Immature natural killer cell (primary cell): ENCODE data around the gene RTN4R. TPM values are rescaled to one million over a fixed set of nuclear protein-coding genes. Genes with fewer than 3 reads are reported as not detected.
A peak's percentile ranks its signal among the peaks of the same experiment; 100 is the strongest.

ENCODE experiments used
- DNase-seq, 3 donors: peaks; one replicate each; pipeline ENCODE4 v3.0.0; 2022; ENCODE audit warnings: mixed read lengths in 1 of 3
- H3K27ac Mint-ChIP-seq, 6 donors: one replicate each; pipeline ENCODE4 v1.8.0; 2020; ENCODE audit warnings: mixed read lengths in 6 of 6, mild to moderate bottlenecking in 5 of 6, inconsistent platforms in 4 of 6, moderate library complexity in 3 of 6
- H3K27me3 Mint-ChIP-seq, 3 donors: one replicate each; pipeline ENCODE4 v1.8.0; 2020 to 2021; ENCODE audit warnings: low read depth in 3 of 3, mild to moderate bottlenecking in 3 of 3, mixed read lengths in 3 of 3, moderate library complexity in 3 of 3, inconsistent platforms in 1 of 3
- H3K36me3 Mint-ChIP-seq, 3 donors: one replicate each; pipeline ENCODE4 v1.8.0; 2020; ENCODE audit warnings: mixed read lengths in 3 of 3, inconsistent platforms in 2 of 3, mild to moderate bottlenecking in 2 of 3
- H3K4me1 Mint-ChIP-seq, 2 donors: one replicate each; pipeline ENCODE4 v1.8.0; 2020; ENCODE audit warnings: inconsistent platforms in 2 of 2, mild to moderate bottlenecking in 2 of 2, mixed read lengths in 2 of 2, moderate library complexity in 1 of 2
- H3K4me3 Mint-ChIP-seq, 5 donors: one replicate each; pipeline ENCODE4 v1.8.0; 2020; ENCODE audit warnings: mild to moderate bottlenecking in 5 of 5, mixed read lengths in 5 of 5, inconsistent platforms in 3 of 5, moderate library complexity in 3 of 5
- H3K9me3 Mint-ChIP-seq, 6 donors: one replicate each; pipeline ENCODE4 v1.8.0; 2020; ENCODE audit warnings: mild to moderate bottlenecking in 6 of 6, mixed read lengths in 6 of 6, inconsistent platforms in 4 of 6, moderate library complexity in 3 of 6
- polyA plus RNA-seq, 3 donors: library from polyadenylated mRNA; unstranded; fragments of 300-500 nt; fragmentation: Illumina TruSeq; gene quantifications; one replicate each; pipeline ENCODE4 v1.2.3, GENCODE V29; 2021

Gene RTN4R
- polyA plus RNA-seq, 3 donors from 2014 or later: 1.1 to 3.9 (median 2.2) TPM

DNA sequence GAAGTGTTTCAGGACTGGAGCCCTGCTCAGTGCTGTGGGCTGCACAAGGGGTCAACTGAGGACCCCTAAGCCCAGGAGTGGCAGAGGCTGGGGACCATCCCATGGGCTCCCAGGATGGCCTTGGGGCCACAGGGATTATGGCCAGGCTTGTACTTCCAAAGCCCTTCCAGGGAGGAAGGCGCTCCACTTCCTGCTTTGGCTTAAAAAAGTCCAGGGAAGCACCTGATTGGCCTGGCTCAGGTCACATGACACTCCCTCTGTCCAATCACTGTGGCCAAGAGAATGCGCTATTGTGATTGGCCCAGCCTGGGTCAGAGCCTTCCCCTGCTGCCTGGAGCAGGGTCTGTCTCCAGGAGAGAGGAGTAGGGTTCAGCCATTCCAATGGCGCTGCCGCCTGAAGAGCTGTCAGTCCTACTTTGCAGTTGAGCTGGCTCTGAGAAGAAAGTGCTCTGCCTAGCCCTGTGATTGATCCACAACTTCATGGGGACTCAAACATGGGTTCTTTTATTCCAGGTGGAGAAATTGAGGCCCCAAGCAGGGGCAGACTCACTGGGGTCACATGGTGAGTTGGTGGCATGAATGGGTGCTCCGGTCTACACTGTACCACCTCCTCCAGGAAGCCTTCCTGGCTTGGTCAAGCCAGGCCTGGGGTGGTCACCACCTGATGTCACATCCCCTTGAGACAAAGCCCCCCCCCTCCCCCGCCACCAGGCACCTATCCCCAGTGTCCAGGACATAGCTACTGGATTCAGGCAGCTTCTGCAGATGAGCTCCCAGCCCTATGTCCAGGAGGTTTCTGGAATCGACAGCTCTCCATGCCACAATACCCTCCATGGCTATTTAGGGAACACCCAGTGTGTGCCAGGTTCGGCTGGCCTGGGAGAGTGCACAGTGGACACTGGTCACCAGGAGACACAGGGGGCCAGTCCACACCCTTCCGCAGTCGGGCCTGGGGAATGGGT, 48.2 kb downstream of the RTN4R start:
- Mint-ChIP-seq H3K36me3 (no peaks in the 10 kb centered on the region), H3K4me3 (no peak overlapping the region), H3K27me3 (peaks cover 0 to 2% (median 0%) of the 10 kb centered on the region in 3 donors), H3K9me3 (no peaks in the 10 kb centered on the region), H3K27ac (no peak overlapping the region), H3K4me1 (peaks cover 0 to 7% of the 10 kb centered on the region in 2 donors)
- DNase-seq: no peak

DNA sequence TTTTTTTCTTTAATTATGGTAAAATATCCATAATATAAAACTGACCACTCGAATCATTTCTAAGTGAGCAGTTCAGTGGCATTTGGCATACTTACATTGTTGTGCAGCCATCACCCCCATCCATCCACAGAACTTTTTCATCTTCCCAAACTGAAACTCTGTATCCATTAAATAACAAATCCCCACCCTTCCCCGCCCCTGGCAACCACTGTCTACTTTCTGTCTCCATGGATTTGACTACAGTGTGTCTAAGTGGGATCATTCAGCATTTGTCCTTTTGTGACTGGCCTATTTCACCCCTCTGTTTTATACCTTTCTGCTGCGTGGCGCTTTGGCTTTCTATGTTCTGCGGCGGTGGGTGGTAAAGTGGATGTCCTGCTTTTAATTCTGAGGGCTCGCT, 49.1 kb downstream of the RTN4R start:
- no peak overlapping the region for H3K4me3 Mint-ChIP-seq
- H3K4me1 Mint-ChIP-seq: peaks cover 8 to 13% of the 10 kb centered on the region in 2 donors
- no peaks in the 10 kb centered on the region for H3K9me3 Mint-ChIP-seq
- H3K27me3 Mint-ChIP-seq: no peaks in the 10 kb centered on the region
- H3K36me3 Mint-ChIP-seq: no peaks in the 10 kb centered on the region
- peak overlapping the region in 1 of 6 donors; percentile 6 for H3K27ac Mint-ChIP-seq
- DNase-seq: no peak

GRCh38 chr22:20218326-20218872, 49.7 kb downstream of the RTN4R start:
- no peaks in the 10 kb centered on the region for H3K27me3 Mint-ChIP-seq
- no peaks in the 10 kb centered on the region for H3K9me3 Mint-ChIP-seq
- H3K4me3 Mint-ChIP-seq: no peak overlapping the region
- H3K27ac Mint-ChIP-seq: peak overlapping the region in 1 of 6 donors; percentile 62
- H3K36me3 Mint-ChIP-seq: no peaks in the 10 kb centered on the region
- H3K4me1 Mint-ChIP-seq: peaks cover 14 to 18% of the 10 kb centered on the region in 2 donors
- no peak for DNase-seq

DNA sequence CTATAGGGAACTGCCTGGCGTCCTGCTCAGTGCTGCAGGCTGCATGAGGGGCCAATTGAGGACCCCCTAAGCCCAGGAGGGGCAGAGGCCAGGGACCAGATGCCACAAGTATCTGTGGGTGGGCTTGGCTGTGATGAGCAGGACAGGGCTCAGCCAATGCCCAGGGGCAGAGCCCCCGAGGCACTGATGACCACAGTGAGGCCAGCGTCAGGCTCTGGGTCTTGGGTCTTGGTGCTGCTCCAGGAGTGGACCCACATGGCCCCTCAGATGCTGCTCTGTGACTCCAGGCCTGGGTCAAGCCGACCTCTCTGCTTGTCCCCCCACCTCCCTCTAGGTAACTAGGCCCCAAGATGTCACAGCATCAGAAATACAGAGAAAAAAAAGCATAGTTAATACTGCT, 50.6 kb downstream of the RTN4R start:
- H3K27me3 Mint-ChIP-seq: peaks cover 0 to 2% (median 0%) of the 10 kb centered on the region in 3 donors
- no peaks in the 10 kb centered on the region for H3K9me3 Mint-ChIP-seq
- no peak for DNase-seq
- H3K4me1 Mint-ChIP-seq: peaks cover 22 to 26% of the 10 kb centered on the region in 2 donors
- H3K4me3 Mint-ChIP-seq: no peak overlapping the region
- no peaks in the 10 kb centered on the region for H3K36me3 Mint-ChIP-seq
- no peak overlapping the region for H3K27ac Mint-ChIP-seq

DNA sequence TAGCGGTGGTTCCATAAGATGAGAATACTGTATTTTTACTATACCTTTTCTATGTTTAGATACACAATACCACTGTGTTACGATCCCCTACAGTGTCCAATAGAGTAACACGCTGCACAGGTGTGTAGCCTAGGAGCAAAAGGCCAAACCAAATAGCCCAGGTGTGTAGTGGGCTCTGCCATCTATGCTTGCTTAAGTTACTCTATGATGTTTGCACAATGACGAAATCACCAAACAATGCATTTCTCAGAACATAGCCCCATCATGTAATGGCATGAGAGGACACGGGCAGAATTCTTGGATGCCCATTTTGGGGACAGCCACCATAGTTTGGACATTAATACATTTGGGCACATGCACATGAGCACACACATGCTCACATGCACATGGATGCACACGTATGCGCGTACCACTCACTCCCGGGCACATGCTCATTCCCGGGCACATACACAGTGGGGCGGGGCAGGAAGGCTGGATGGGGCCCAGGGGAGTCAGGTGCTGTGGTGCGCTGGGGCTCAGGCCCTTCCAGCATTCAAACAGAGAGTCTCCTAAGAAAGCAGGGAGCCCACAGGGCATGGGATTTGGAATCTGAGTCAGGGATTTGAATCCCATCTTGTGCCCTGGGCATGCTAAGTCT, 51.1 kb downstream of the RTN4R start:
- no peak for DNase-seq
- Mint-ChIP-seq H3K27me3 (peaks cover 0 to 2% (median 0%) of the 10 kb centered on the region in 3 donors), H3K9me3 (no peaks in the 10 kb centered on the region), H3K4me1 (peaks cover 28 to 32% of the 10 kb centered on the region in 2 donors), H3K4me3 (no peak overlapping the region), H3K27ac (peak overlapping the region in 1 of 6 donors; percentile 17), H3K36me3 (no peaks in the 10 kb centered on the region)

DNA sequence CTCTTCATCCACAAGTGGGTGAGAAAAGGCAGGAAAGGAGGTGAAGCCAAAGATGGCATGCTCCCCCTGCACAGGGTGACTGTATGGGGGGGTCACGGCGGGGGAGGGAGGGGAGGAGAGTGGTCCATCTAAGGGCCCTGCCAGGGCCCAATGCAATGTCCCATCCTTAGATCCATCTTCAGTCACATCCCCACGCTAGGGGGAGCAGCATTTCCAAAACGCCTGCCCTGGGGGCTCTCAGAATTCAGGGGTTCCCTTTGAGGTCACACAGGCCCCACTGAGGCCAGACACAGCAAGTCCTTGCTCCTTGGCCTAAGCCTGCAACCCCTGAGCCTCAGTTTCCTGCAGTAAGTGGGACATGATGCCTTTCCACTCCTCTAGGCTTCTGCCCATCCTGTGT, 52.4 kb downstream of the RTN4R start:
- DNase-seq: no peak
- Mint-ChIP-seq H3K27me3 (peaks cover 0 to 2% (median 0%) of the 10 kb centered on the region in 3 donors), H3K4me3 (peak overlapping the region in 1 of 5 donors; percentile 39), H3K4me1 (peaks cover 28 to 36% of the 10 kb centered on the region in 2 donors), H3K27ac (no peak overlapping the region), H3K9me3 (no peaks in the 10 kb centered on the region), H3K36me3 (no peaks in the 10 kb centered on the region)

- Mint-ChIP-seq H3K36me3 (no peaks in the 10 kb centered on the region), H3K9me3 (no peaks in the 10 kb centered on the region), H3K4me3 (peak overlapping the region in 3 of 5 donors; percentile 7 to 54 (median 18)), H3K27me3 (peaks cover 0 to 2% (median 0%) of the 10 kb centered on the region in 3 donors), H3K27ac (peak overlapping the region in 3 of 6 donors; percentile 37 to 71 (median 67)), H3K4me1 (peaks cover 28 to 38% of the 10 kb centered on the region in 2 donors)
- no peak for DNase-seq
Measured at GRCh38 chr22:20214853-20215252, 53.3 kb downstream of the RTN4R start.

DNA sequence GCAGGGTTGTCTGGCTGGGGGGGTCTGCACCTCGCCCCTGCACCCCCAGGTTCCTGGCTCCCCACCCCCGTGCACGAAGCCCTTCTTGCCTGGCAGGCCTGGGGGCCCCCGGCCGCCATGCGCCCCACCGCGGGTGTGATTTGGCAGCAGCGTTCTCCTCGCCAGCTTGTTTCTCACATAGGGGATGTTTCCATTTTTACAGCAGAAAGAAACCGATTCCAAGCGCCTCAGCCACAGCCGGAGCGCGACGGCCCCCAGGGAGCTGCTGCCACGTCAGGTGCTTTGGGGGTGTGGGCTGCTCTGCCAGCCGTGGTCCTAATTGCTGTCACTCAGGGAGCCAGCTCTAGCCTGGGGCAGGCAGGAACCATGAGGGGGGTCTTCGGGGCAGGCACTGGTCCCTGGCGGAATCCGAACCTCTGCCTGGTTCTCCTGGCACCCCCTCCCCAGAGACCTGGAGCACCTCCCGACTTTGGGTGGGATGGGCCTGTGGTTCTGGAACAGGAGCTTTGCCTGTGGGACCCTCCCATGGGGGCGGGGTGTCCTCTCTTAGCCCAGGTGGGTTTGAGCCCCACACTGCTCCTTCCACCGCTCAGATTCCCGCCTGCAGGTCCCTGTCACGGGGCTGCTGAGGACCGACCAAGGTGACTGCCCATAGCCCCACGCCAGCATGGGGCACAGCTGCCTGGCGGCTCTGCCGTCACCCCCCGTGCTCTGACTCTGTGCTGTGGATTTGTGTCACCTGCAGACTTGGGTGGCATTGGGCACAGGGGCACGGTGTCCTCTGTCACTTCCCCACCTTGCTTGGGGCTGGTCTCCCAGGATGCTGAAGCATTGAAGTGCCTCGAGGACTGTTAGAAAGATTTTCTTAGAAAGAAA, 54.0 kb downstream of the RTN4R start:
- no peak for DNase-seq
- peaks cover 28 to 38% of the 10 kb centered on the region in 2 donors for H3K4me1 Mint-ChIP-seq

GRCh38 chr22:20212754-20213699, 55.1 kb downstream of the RTN4R start:
- H3K36me3 Mint-ChIP-seq: no peaks in the 10 kb centered on the region
- no peaks in the 10 kb centered on the region for H3K9me3 Mint-ChIP-seq
- H3K4me1 Mint-ChIP-seq: peaks cover 34 to 45% of the 10 kb centered on the region in 2 donors
- H3K4me3 Mint-ChIP-seq: peak overlapping the region; percentile 59 to 74 (median 69)
- H3K27ac Mint-ChIP-seq: peak overlapping the region; percentile 39 to 87 (median 74)
- DNase-seq: peak; percentile 60 to 62 (median 62)
- H3K27me3 Mint-ChIP-seq: peaks cover 0 to 2% (median 0%) of the 10 kb centered on the region in 3 donors

More for the DNA sequence above, 54.0 kb downstream of the RTN4R start:
- Mint-ChIP-seq H3K9me3 (no peaks in the 10 kb centered on the region), H3K36me3 (no peaks in the 10 kb centered on the region), H3K4me3 (peak overlapping the region in 2 of 5 donors; percentile 53 to 54), H3K27ac (peak overlapping the region in 3 of 6 donors; percentile 37 to 71 (median 67)), H3K27me3 (peaks cover 0 to 2% (median 0%) of the 10 kb centered on the region in 3 donors)

GRCh38 chr22:20211997-20212753, 55.9 kb downstream of the RTN4R start:
- H3K27me3 Mint-ChIP-seq: peaks cover 0 to 2% (median 0%) of the 10 kb centered on the region in 3 donors
- H3K9me3 Mint-ChIP-seq: no peaks in the 10 kb centered on the region
- DNase-seq: no peak
- H3K4me1 Mint-ChIP-seq: peaks cover 42 to 49% of the 10 kb centered on the region in 2 donors
- no peaks in the 10 kb centered on the region for H3K36me3 Mint-ChIP-seq
- H3K27ac Mint-ChIP-seq: peak overlapping the region; percentile 39 to 82 (median 68)
- H3K4me3 Mint-ChIP-seq: peak overlapping the region in 4 of 5 donors; percentile 47 to 74 (median 70)

DNA sequence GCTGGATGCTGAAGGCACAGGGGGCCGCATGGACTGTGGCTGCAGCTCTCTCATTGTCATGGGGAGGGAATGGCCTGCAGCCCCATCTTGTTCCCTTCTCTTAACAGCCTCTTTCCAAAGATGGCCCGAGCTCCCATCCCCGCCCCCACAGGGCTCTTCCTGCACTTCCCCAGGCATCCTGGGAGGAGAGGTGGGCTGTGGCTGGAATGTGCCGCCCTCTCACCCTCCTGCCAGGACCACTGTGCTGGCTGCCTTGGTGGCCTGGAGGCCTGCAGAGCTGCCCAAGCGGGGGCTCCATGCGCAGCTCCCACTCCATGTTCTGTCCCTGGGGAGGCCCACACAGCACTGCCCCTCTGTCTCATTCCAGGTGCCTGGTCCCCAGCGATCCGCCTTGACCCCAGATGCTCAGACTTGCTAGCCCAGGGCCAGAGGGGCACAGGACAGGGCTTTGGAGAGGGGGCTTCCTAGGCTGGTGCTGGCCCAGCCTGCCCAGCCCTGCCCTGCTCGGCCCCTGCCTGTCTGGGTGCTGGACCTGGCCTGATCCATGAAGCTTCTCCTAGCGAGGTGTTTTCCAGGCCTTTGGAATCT, 56.6 kb downstream of the RTN4R start:
- Mint-ChIP-seq H3K27me3 (peaks cover 0 to 2% (median 0%) of the 10 kb centered on the region in 3 donors), H3K27ac (peak overlapping the region in 1 of 6 donors; percentile 39), H3K36me3 (no peaks in the 10 kb centered on the region), H3K9me3 (no peaks in the 10 kb centered on the region), H3K4me3 (no peak overlapping the region), H3K4me1 (peaks cover 46 to 53% of the 10 kb centered on the region in 2 donors)
- no peak for DNase-seq
